WI38 (cell line): ENCODE results near the gene TMPRSS6.

ENCODE experiments used
- H3K4me3 ChIP-seq: 2 replicates; pipeline ENCODE4 v1.5.1; 2011; ENCODE audit warnings: low read depth, mild to moderate bottlenecking, control low read depth, low read length
- TF ChIP-seq, protein P1 (sequence below): IDR thresholded peaks from 2 replicates; pipeline ENCODE4 v1.5.1; 2012; ENCODE audit warnings: low read depth, mild to moderate bottlenecking, control low read depth, low read length

The TMPRSS6 gene

GRCh38 chr22:37103656-37104452, 5.7 kb downstream of the TMPRSS6 start:
- TF ChIP-seq, protein P1, sequence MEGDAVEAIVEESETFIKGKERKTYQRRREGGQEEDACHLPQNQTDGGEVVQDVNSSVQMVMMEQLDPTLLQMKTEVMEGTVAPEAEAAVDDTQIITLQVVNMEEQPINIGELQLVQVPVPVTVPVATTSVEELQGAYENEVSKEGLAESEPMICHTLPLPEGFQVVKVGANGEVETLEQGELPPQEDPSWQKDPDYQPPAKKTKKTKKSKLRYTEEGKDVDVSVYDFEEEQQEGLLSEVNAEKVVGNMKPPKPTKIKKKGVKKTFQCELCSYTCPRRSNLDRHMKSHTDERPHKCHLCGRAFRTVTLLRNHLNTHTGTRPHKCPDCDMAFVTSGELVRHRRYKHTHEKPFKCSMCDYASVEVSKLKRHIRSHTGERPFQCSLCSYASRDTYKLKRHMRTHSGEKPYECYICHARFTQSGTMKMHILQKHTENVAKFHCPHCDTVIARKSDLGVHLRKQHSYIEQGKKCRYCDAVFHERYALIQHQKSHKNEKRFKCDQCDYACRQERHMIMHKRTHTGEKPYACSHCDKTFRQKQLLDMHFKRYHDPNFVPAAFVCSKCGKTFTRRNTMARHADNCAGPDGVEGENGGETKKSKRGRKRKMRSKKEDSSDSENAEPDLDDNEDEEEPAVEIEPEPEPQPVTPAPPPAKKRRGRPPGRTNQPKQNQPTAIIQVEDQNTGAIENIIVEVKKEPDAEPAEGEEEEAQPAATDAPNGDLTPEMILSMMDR: no peak
- H3K4me3 ChIP-seq: no peak overlapping the region

- no peak overlapping the region for H3K4me3 ChIP-seq
- TF ChIP-seq, protein P1: no peak
Measured at GRCh38 chr22:37103151-37103550, 6.4 kb downstream of the TMPRSS6 start.

- TF ChIP-seq, protein P1: no peak
- H3K4me3 ChIP-seq: no peak overlapping the region
Measured at GRCh38 chr22:37101311-37102066, 8.0 kb downstream of the TMPRSS6 start.

GRCh38 chr22:37100589-37101127, 8.9 kb downstream of the TMPRSS6 start:
- TF ChIP-seq, protein P1: no peak
- H3K4me3 ChIP-seq: no peak overlapping the region

- TF ChIP-seq, protein P1: no peak; the same call in 1 of the 2 replicates
- no peak overlapping the region for H3K4me3 ChIP-seq
Measured at GRCh38 chr22:37098976-37099591, 10.4 kb downstream of the TMPRSS6 start.

DNA sequence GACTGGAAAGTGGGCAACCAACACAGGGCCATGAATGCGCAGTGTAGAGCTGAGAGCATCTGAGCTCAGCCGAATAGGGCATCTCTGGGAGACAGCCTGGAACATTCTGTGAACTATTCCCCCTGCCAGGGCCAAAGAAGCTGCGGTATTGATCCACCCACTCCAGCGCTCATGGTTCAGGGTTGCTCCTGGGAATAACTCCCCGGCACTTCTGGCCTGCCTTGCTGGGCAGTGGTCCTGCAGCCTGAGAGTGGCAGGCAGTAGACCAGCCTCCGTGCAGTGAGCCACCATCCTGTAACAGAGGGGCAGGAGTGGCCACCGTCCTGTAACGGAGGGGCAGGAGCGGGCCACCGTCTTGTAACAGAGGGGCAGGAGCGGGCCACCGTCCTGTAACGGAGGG, 12.2 kb downstream of the TMPRSS6 start:
- H3K4me3 ChIP-seq: no peak overlapping the region
- TF ChIP-seq, protein P1: no peak

DNA sequence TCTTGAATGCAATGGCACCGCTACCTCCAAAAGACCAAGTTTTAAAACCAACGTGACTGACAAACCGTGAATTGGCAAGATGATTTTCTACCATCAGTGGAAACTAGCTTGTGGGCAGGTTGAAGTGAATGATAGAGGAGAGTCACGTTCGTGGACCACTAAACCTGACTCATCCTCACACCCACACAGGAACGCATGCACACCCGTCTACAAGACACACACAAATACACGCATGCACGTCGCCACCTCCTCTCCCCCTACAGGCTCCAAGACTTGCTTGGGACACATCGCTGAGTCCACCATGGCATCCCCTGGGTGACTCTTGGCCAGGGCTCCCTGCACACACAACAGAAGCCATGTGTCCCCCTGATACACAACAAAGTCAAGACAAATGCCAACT, 14.4 kb downstream of the TMPRSS6 start:
- TF ChIP-seq, protein P1: no peak
- no peak overlapping the region for H3K4me3 ChIP-seq
